HCT116 (cell line): Measurements from ENCODE around the gene ATP8B4. TPM values are rescaled to one million over a fixed set of nuclear protein-coding genes. Genes with fewer than 3 reads are reported as not detected.

Experiments used
- ATAC-seq: fragments of 200-7000 bp; cut with Tn5 transposase; 2 replicates; pipeline ENCODE4 v1.9.1; 2020; ENCODE audit warnings: mild to moderate bottlenecking, moderate library complexity
- BruUV-seq: library from RNA; stranded (reverse); fragments of 400-500 nt; replicated peaks from 2 replicates; lab custom pipeline; 2021; lab: Mats Ljungman, UMichigan
- CTCF ChIA-PET: fragments of 300-600 bp; sonication (Branson Sonifier 250); formaldehyde crosslinking; loops from one replicate; lab custom pipeline; 2021; ENCODE audit warnings: antibody characterized with exemption; lab: Charles Lee
- POLR2A ChIA-PET: fragments of 300-600, 350-600 bp; sonication (Branson Sonifier 250); formaldehyde crosslinking; loops from one replicate; lab custom pipeline; 2021; ENCODE audit warnings: antibody characterized with exemption; lab: Charles Lee
- RAD21 ChIA-PET, 2 experiments: fragments of 300-600 bp; sonication (Branson Sonifier 250); formaldehyde crosslinking; loops; one replicate each; lab custom pipeline; 2023; ENCODE audit warnings: low total read pairs in 2 of 2; ENCODE audit not compliant: uncharacterized antibody in 2 of 2, unreplicated experiment in 2 of 2, low non-redundant PET in 1 of 2; lab: Charles Lee
- DNase-seq: peaks from one replicate; pipeline ENCODE4 v3.0.0-alpha.2; 2010; ENCODE audit warnings: low read depth, low spot score
- H2AFZ ChIP-seq: fragments of 200-600 bp; shearing (Covaris generic), sonication (generic); 2 replicates; pipeline ENCODE4 v1.6.1; 2017; ENCODE audit warnings: low read depth, mixed run types, mixed read lengths, antibody characterized with exemption, low read length; ENCODE audit not compliant: poor library complexity, severe bottlenecking
- H3K27ac ChIP-seq: 2 replicates; pipeline ENCODE4 v1.5.1; 2012; ENCODE audit warnings: low read depth, low read length
- H3K27me3 ChIP-seq: fragments of 200-600 bp; sonication (generic); 2 replicates; pipeline ENCODE4 v1.6.1; 2016; ENCODE audit warnings: mixed run types, low read length, mixed read lengths; ENCODE audit not compliant: insufficient read depth
- H3K36me3 ChIP-seq, 2 experiments: fragments of 200-500 bp in 1 of 2; fragments of 200-600 bp in 1 of 2; sonication (Bioruptor generic) in 1 of 2; sonication (generic) in 1 of 2; 2 replicates each; pipeline versions ENCODE4 v1.5.1 to v1.6.1; 2014 to 2016; ENCODE audit warnings: low read length in 2 of 2, inconsistent platforms in 1 of 2, mixed read lengths in 1 of 2, mixed run types in 1 of 2; ENCODE audit not compliant: insufficient read depth in 2 of 2, control insufficient read depth in 1 of 2
- H3K4me1 ChIP-seq, 2 experiments: fragments of 200-600 bp in 1 of 2; sonication (generic) in 1 of 2; 2 replicates each; pipeline versions ENCODE4 v1.5.1 to v1.6.1; 2012 to 2017; ENCODE audit warnings: low read length in 2 of 2, inconsistent platforms in 1 of 2, mild to moderate bottlenecking in 1 of 2, mixed read lengths in 1 of 2, mixed run types in 1 of 2, moderate library complexity in 1 of 2; ENCODE audit not compliant: insufficient read depth in 2 of 2, control insufficient read depth in 1 of 2
- H3K4me2 ChIP-seq: fragments of 200-600 bp; sonication (generic); 2 replicates; pipeline ENCODE4 v1.6.1; 2017; ENCODE audit warnings: mixed run types, low read length, mixed read lengths
- H3K4me3 ChIP-seq, 2 experiments: fragments of 200-600 bp in 1 of 2; sonication (generic) in 1 of 2; replicated peaks in 1 of 2; 2 replicates each; pipeline ENCODE4 v1.5.1; 2011 to 2016; ENCODE audit warnings: low read length in 2 of 2, control low read depth in 1 of 2, low read depth in 1 of 2, mild to moderate bottlenecking in 1 of 2, mixed read lengths in 1 of 2, mixed run types in 1 of 2
- H3K79me2 ChIP-seq: fragments of 200-600 bp; sonication (generic); 2 replicates; pipeline ENCODE4 v1.6.1; 2017; ENCODE audit warnings: mild to moderate bottlenecking, mixed run types, low read length, moderate library complexity, mixed read lengths; ENCODE audit not compliant: insufficient read depth
- H3K9ac ChIP-seq: fragments of 200-600 bp; sonication (generic); 2 replicates; pipeline ENCODE4 v1.6.1; 2016; ENCODE audit warnings: low read length, mixed read lengths
- H3K9me2 ChIP-seq: fragments of 200-600 bp; sonication (generic), shearing (Covaris generic); 2 replicates; pipeline ENCODE4 v1.6.1; 2017; ENCODE audit warnings: mixed run types, mild to moderate bottlenecking, moderate library complexity; ENCODE audit not compliant: insufficient read depth
- H3K9me3 ChIP-seq, 2 experiments: fragments of 200-500 bp in 1 of 2; fragments of 200-600 bp in 1 of 2; sonication (Bioruptor generic) in 1 of 2; sonication (generic) in 1 of 2; 2 replicates each; pipeline ENCODE4 v1.6.1; 2014 to 2017; ENCODE audit warnings: low read length in 2 of 2, mixed read lengths in 2 of 2, inconsistent platforms in 1 of 2, low read depth in 1 of 2, mild to moderate bottlenecking in 1 of 2, mixed run types in 1 of 2, moderate library complexity in 1 of 2; ENCODE audit not compliant: control insufficient read depth in 1 of 2, insufficient read depth in 1 of 2
- H4K20me1 ChIP-seq: fragments of 200-600 bp; sonication (generic), shearing (Covaris generic); 2 replicates; pipeline ENCODE4 v1.6.1; 2017; ENCODE audit warnings: mixed run types, mild to moderate bottlenecking, moderate library complexity; ENCODE audit not compliant: insufficient read depth
- CBX3 ChIP-seq: IDR thresholded peaks from 2 replicates; pipeline ENCODE4 v1.6.1; 2012; ENCODE audit warnings: low read depth
- EGR1 ChIP-seq: IDR thresholded peaks from 2 replicates; pipeline ENCODE4 v1.6.1; 2012; ENCODE audit warnings: low read depth
- ELF1 ChIP-seq: IDR thresholded peaks from 2 replicates; pipeline ENCODE4 v1.6.1; 2012; ENCODE audit warnings: low read depth, borderline replicate concordance
- EZH2 ChIP-seq: fragments of 200-600 bp; sonication (generic); IDR thresholded peaks from 2 replicates; pipeline ENCODE4 v1.6.1; 2017; ENCODE audit warnings: antibody characterized with exemption, mixed run types
- EZH2phosphoT487 ChIP-seq: fragments of 200-600 bp; IDR thresholded peaks from 2 replicates; pipeline ENCODE4 v1.6.1; 2018; ENCODE audit warnings: antibody characterized with exemption, borderline replicate concordance
- FOSL1 ChIP-seq: IDR thresholded peaks from 2 replicates; pipeline ENCODE4 v1.6.1; 2012; ENCODE audit warnings: low read depth
- JUND ChIP-seq: IDR thresholded peaks from 2 replicates; pipeline ENCODE4 v1.6.1; 2012
- MAX ChIP-seq: IDR thresholded peaks from 2 replicates; pipeline ENCODE4 v1.6.1; 2012
- POLR2A ChIP-seq: IDR thresholded peaks from 2 replicates; pipeline ENCODE4 v1.7.0; 2011; ENCODE audit warnings: borderline replicate concordance; ENCODE audit not compliant: insufficient read depth, insufficient read length; ENCODE audit errors: extremely low read depth
- RAD21 ChIP-seq: IDR thresholded peaks from 2 replicates; pipeline ENCODE4 v1.6.1; 2012; ENCODE audit warnings: low read depth, mild to moderate bottlenecking
- SP1 ChIP-seq: IDR thresholded peaks from 2 replicates; pipeline ENCODE4 v1.6.1; 2012; ENCODE audit warnings: low read depth
- ZFX ChIP-seq: fragments of 450-650 bp; IDR thresholded peaks from 2 replicates; pipeline ENCODE4 v1.6.1; 2017
- ZNF274 ChIP-seq: fragments of 200-500 bp; sonication (Bioruptor generic); IDR thresholded peaks from 2 replicates; pipeline ENCODE4 v1.6.1; 2014; ENCODE audit warnings: mild to moderate bottlenecking, low read depth, low read length, inconsistent platforms
- intact Hi-C: fragments of 100-400 bp; cut with micrococcal nuclease; formaldehyde crosslinking; loops from 2 replicates; pipeline ENCODE4 v1.10.0; 2022
- total RNA-seq: library from RNA; stranded (reverse); gene quantifications from one replicate; pipeline ENCODE4 v1.2.1, GENCODE V29; 2021; ENCODE audit not compliant: unreplicated experiment
- TF ChIP-seq, protein P1 (sequence below): IDR thresholded peaks from 2 replicates; pipeline ENCODE4 v1.6.1; 2012
- TF ChIP-seq, protein P2 (sequence below): IDR thresholded peaks from 2 replicates; pipeline ENCODE4 v1.6.1; 2011; ENCODE audit warnings: mild to moderate bottlenecking, low read length, moderate library complexity; ENCODE audit not compliant: insufficient replicate concordance; ENCODE audit errors: extremely low read depth

ATP8B4 gene
- total RNA-seq, 1 experiment from 2014 or later: 0.25 TPM

DNA sequence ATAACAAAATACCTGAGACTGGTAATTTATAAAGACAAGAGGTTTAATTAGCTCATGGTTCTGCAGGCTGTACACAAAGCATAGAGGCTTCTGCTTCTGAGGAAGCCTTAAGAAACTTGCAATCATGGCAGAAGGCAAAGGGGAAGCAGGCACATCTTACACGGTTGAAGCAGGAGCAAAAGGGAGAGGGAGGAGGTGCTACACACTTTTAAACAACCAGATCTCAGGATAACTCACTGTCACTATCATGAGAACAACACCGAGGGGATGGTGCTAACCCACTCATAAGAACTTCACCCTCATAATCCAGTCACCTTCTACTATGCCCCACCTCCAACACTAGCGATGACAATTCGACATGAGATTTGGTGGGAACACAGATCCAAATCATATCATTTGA, 54.4 kb downstream of the ATP8B4 start:
- RAD21 ChIA-PET: no interaction called here
- Histone ChIP-seq H4K20me1 (no peaks in the 10 kb centered on the region), H3K36me3 (no peaks in the 10 kb centered on the region), H3K4me1 (no peaks in the 10 kb centered on the region; a peak in 1 of 4 replicates), H3K4me3 (no peak overlapping the region), H3K9me2 (no peaks in the 10 kb centered on the region), H3K27me3 (no peaks in the 10 kb centered on the region), H3K4me2 (no peak overlapping the region), H3K27ac (no peak overlapping the region), H3K9me3 (no peaks in the 10 kb centered on the region), H3K79me2 (no peaks in the 10 kb centered on the region), H2AFZ (no peak overlapping the region), H3K9ac (no peak overlapping the region)
- CTCF ChIA-PET: interaction anchor here (1.1 kb wide), 1 partner anchor 13 kb away, joined by 3 read pairs; no protein-coding TSS in a partner anchor
- BruUV-seq: no TSS peak
- ATAC-seq (no peak), DNase-seq (no peak)
- intact Hi-C loops: no loop called here
- POLR2A ChIA-PET: no interaction called here
- no peak for TF ChIP-seq EZH2phosphoT487
- TF ChIP-seq, protein P1, sequence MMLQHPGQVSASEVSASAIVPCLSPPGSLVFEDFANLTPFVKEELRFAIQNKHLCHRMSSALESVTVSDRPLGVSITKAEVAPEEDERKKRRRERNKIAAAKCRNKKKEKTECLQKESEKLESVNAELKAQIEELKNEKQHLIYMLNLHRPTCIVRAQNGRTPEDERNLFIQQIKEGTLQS: no peak
- no peak for TF ChIP-seq EGR1
- no peak for TF ChIP-seq SP1
- no peak for TF ChIP-seq ZFX
- TF ChIP-seq EZH2: no peak
- TF ChIP-seq POLR2A: no peak
- TF ChIP-seq ELF1: no peak
- no peak for TF ChIP-seq ZNF274
- no peak for TF ChIP-seq FOSL1
- no peak for TF ChIP-seq JUND
- TF ChIP-seq, all 23 proteins: peak for 0

- TF ChIP-seq EZH2phosphoT487 (no peak), EZH2 (no peak), JUND (no peak), FOSL1 (no peak), CBX3 (no peak), MAX (no peak), EGR1 (no peak), ELF1 (no peak), RAD21 (no peak)
- TF ChIP-seq, protein P2, sequence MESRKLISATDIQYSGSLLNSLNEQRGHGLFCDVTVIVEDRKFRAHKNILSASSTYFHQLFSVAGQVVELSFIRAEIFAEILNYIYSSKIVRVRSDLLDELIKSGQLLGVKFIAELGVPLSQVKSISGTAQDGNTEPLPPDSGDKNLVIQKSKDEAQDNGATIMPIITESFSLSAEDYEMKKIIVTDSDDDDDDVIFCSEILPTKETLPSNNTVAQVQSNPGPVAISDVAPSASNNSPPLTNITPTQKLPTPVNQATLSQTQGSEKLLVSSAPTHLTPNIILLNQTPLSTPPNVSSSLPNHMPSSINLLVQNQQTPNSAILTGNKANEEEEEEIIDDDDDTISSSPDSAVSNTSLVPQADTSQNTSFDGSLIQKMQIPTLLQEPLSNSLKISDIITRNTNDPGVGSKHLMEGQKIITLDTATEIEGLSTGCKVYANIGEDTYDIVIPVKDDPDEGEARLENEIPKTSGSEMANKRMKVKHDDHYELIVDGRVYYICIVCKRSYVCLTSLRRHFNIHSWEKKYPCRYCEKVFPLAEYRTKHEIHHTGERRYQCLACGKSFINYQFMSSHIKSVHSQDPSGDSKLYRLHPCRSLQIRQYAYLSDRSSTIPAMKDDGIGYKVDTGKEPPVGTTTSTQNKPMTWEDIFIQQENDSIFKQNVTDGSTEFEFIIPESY: no peak
- TF ChIP-seq, all 23 proteins: peak for 0
- CTCF ChIA-PET: interaction anchor here (1.4 kb wide), 2 partner anchors 12 to 253 kb away, joined by 3 to 6 read pairs; no protein-coding TSS in a partner anchor
- RAD21 ChIA-PET: no interaction called here
- Histone ChIP-seq H2AFZ (no peak overlapping the region), H3K4me3 (no peak overlapping the region), H3K79me2 (no peaks in the 10 kb centered on the region), H3K9me2 (no peaks in the 10 kb centered on the region), H4K20me1 (no peaks in the 10 kb centered on the region), H3K9ac (no peak overlapping the region), H3K27ac (no peak overlapping the region), H3K36me3 (no peaks in the 10 kb centered on the region), H3K9me3 (no peaks in the 10 kb centered on the region), H3K27me3 (no peaks in the 10 kb centered on the region), H3K4me1 (no peaks in the 10 kb centered on the region; a peak in 1 of 4 replicates), H3K4me2 (no peak overlapping the region)
- POLR2A ChIA-PET: no interaction called here
- DNase-seq: no peak
- intact Hi-C loops: no loop called here
- BruUV-seq: no TSS peak
- ATAC-seq: no peak
These were observed 55.8 kb downstream of the ATP8B4 start for GRCh38 chr15:50063226-50063625.
